GM12892 (cell line): Measurements from ENCODE around the gene SPARC. TPM values are rescaled to one million over a fixed set of nuclear protein-coding genes. Genes with fewer than 3 reads are reported as not detected.
A peak's percentile ranks its signal among the peaks of the same experiment; 100 is the strongest.
"Not testable (repeated sequence)": the region's sequence is repeated elsewhere in the genome, so short reads cannot be mapped to it uniquely, and the experiment has no call there.

ENCODE experiments used
- DNase-seq: peaks from one replicate; pipeline ENCODE4 v3.0.0; 2011; ENCODE audit not compliant: insufficient read length
- FAIRE-seq: peaks from 2 replicates; lab custom pipeline; 2011; peaks lifted over from hg19 to GRCh38; lab: Jason Lieb, UNC
- POLR2A ChIP-seq: IDR thresholded peaks from 2 replicates; pipeline ENCODE4 v1.6.1; 2011; ENCODE audit warnings: low read depth, low read length, control low read depth
- POLR2AphosphoS5 ChIP-seq: IDR thresholded peaks from 2 replicates; pipeline ENCODE4 v1.6.1; 2011; ENCODE audit warnings: low read depth, low read length, control low read depth
- TAF1 ChIP-seq: IDR thresholded peaks from 2 replicates; pipeline ENCODE4 v1.6.1; 2011; ENCODE audit warnings: low read depth, mild to moderate bottlenecking, control low read depth, low read length, borderline replicate concordance
- polyA plus RNA-seq: library from polyadenylated mRNA; unstranded; fragments of >200 nt; gene quantifications from one replicate; pipeline ENCODE4 v1.2.1, GENCODE V29; 2012; ENCODE audit warnings: missing spikeins, inconsistent platforms; ENCODE audit not compliant: missing spikeins

Gene SPARC, protein sequence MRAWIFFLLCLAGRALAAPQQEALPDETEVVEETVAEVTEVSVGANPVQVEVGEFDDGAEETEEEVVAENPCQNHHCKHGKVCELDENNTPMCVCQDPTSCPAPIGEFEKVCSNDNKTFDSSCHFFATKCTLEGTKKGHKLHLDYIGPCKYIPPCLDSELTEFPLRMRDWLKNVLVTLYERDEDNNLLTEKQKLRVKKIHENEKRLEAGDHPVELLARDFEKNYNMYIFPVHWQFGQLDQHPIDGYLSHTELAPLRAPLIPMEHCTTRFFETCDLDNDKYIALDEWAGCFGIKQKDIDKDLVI
- 24.0 TPM for polyA plus RNA-seq

DNA sequence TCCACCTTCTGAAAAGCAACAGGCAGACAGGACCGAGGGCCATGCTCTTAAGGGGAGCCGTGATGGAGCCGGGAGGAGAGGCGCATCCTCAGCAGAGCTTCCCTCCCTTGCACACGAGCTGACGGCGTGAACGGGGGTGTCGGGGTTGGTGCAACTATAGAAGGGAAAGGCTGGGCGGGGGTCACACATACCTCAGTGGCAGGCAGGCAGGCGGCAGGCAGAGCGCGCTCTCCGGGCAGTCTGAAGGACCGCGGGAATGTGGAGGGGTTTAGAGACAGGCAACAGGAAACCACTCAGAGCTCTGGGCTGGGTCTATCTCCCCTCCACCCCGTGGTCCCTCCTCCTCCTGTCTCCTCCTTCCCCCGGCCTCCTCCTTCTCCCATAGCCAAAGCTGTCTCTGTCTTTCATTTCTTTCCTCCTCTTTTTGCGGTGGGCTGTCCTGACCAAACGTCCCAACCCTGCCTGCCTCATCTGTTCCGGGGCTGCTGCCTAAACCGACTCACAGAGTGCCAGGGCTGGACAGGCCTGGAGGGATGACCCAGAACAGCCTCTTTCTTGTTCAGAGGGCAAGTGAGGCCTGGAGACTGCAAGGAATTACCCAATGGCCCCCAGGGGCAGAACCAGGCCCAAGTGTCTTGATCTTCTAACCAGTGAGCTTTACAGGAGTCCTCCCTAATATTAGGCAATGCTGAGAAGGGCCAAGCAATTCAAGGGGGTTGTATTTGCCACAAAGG, at the start of gene SPARC:
Gene SPARC, minus strand, starts transcription at position 242 of the 734 bp plus-strand sequence. CDS start 10,727 bp downstream, outside the sequence.
- no peak for DNase-seq
- no peak for TF ChIP-seq TAF1
- TF ChIP-seq POLR2AphosphoS5: no peak
- no peak for TF ChIP-seq POLR2A
- no peak for FAIRE-seq

DNA sequence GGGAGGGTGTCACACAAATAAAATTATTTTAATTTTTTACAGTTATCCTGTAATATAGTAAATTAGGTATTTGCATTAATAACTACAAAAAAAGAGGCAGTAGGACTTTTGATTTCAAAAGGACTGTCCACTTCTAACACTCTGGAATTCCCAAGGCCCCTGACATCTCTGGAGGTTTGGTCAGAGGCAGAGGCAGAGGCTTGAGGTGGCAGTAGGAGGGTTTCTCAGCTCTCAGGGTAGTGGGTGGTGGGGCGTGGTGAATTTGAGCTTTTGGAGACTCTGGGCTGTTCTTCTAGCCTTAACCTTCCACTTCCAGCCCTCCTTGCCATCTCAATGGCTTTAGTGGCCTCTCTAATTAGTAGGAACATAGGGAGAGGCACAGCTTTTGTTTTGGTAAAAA, 48.9 kb upstream of the SPARC start:
- TF ChIP-seq POLR2A: no peak
- FAIRE-seq: no peak

DNA sequence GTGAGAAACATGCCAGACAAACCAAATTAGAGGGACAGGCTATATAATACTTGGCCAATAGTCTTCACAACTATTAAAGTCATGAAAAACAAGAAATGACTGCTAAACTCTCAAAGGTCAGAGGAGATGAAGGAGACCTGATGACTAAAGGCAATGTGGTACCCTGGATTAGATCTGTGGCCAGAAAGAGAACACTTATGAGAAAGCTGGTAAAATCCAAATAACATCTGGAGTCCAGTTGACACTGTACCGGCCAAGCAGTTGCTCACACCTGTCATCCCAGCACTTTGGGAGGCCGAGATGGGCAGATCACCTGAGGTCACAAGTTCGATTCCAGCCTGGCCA, 47.3 kb upstream of the SPARC start:
- TF ChIP-seq TAF1: no peak
- no peak for TF ChIP-seq POLR2A
- no peak for DNase-seq
- FAIRE-seq: no peak

More for the DNA sequence above, 48.9 kb upstream of the SPARC start:
- no peak for DNase-seq

DNA sequence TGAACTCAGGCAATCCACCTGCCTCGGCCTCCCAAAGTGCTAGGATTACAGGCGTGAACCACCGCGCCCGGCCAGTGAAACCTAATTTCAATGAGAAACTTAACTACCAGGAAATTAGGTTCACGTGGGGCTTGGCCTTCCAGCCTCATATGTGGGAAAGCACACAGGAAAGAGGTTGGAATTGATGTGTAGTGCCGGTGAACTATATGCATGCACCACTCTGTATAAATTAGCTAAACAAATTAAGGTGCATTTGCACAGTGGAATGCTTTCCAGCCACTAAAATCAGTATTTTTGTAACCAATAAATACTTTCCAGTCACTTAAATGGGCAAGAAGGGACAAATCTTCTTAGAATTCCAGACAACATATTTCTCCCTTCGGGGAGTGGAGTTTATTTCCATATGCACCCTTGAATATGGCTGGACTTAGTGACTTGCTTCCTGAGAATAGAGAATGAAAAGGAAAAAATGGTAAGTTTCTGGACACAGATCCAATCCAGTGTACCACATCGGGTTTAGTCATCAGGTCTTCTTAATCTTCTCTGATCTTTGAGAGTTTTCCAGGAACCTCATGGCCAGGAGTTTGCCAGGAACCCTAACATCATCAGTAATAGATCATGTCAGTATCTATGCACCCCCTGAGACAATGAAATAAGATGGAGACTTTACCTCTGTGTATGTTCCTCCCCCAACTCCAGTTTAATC, 46.8 kb upstream of the SPARC start:
- TF ChIP-seq POLR2AphosphoS5 (no peak), TAF1 (no peak), POLR2A (no peak)
- no peak for DNase-seq
- FAIRE-seq: no peak

DNA sequence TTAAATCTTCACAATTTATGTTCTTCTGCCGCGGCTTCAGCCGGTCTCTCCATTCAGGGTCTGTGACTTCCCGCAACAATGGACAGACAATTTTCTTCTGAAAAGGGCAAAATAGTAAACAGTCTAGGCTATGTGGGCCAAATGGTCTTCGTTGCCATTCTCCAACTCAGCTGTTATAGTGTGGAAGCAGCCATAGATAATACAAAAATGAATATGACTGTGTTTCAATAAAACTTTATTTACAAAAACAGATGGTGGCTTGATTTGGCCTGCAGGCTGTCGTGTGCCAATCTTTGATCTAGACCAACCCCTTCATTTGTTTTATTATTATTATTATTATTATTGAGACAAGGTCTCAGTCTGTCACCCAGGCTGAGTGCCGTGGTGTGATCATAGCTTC, 43.7 kb upstream of the SPARC start:
- FAIRE-seq: no peak
- TF ChIP-seq POLR2A (no peak), POLR2AphosphoS5 (no peak), TAF1 (no peak)
- no peak for DNase-seq

DNA sequence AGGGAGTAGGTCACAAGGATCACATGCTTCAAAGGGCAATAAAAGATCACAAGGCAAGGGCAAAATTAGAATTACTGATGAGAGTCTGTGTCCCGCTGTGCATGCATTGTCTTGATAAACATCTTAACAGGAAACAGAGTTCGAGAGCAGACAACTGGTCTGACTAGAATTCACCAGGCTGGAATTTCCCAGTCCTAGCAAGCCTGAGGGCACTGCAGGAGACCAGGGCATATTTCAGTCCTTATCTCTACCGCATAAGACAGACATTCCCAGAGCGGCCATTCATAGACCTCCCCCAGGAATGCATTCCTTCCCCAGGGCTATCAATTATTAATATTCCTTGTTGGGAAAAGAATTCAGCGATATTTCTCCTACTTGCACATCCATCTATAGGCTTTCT, 42.9 kb upstream of the SPARC start:
- FAIRE-seq: not testable (repeated sequence)

DNA sequence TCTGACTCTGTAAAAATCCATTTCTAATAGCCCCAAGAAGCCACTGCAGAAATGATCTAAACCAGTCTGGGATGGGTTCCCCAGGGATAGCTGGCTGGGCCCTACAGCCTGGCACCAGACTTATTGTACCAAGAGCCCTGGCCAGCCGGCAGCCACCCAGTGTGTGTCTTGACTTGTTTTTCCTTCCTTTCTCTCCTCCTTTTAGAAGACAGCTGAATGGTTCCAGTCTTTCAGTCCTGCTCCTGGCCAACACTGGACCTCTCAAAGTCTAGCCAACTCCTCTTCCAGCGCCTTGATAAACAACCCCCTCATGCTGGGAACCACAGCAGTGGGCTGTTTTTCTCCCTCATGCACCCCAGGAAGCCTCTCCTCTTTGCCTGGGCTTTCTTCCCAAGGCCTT, 37.6 kb upstream of the SPARC start:
- FAIRE-seq: no peak
- DNase-seq: no peak
- no peak for TF ChIP-seq POLR2A
- TF ChIP-seq POLR2AphosphoS5: no peak
- no peak for TF ChIP-seq TAF1

More for the DNA sequence above, 42.9 kb upstream of the SPARC start:
- DNase-seq: not testable (repeated sequence)

DNA sequence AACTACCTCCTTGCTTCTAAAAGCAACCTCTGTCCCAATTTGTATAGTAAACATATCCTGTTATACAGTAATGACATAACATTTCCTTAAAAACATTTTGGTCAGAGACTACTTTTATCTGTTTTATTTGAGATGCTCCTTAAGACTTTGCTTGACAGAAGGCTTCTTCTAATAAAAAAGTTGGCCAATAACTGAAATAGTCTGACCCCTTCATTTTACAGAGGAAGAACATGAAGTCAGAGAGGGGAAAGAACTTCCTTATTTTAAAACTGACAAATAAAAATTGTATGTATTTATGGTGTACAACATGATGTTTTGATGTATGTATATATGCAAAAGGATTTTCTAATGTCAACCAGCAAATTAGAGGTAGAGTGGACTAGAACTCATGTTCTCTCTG, 35.8 kb upstream of the SPARC start:
- peak; percentile 9 for FAIRE-seq
- DNase-seq: no peak
- TF ChIP-seq POLR2AphosphoS5 (no peak), TAF1 (no peak), POLR2A (no peak)

DNA sequence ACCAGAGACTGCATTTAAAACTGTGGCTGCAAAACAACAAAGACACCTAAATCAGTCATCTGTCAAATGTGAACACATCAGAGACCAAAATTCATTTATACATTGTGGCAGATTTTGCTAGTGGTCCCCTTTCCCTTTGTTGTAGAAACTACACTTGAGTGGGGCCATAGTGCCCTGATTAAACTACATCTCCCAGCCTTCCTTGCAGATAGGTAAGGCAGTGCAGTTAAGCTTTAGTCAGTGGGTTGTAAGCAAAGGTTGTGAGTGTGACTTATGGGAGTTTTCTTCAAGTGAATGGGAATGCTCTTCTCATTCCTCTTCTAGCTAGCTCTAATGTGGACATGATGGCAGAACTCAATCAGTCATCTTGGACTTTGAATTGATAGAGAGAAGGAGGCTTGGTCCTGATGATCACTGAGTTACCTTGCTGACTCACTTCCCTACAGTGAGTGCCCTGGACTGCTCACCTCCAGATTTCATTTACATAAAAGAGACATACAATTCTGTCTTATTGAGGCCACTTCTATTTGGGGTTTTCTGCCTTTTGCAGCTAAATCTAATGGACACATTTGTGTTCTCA, 35.2 kb upstream of the SPARC start:
- FAIRE-seq (no peak), DNase-seq (no peak)
- TF ChIP-seq TAF1 (no peak), POLR2A (no peak), POLR2AphosphoS5 (no peak)

DNA sequence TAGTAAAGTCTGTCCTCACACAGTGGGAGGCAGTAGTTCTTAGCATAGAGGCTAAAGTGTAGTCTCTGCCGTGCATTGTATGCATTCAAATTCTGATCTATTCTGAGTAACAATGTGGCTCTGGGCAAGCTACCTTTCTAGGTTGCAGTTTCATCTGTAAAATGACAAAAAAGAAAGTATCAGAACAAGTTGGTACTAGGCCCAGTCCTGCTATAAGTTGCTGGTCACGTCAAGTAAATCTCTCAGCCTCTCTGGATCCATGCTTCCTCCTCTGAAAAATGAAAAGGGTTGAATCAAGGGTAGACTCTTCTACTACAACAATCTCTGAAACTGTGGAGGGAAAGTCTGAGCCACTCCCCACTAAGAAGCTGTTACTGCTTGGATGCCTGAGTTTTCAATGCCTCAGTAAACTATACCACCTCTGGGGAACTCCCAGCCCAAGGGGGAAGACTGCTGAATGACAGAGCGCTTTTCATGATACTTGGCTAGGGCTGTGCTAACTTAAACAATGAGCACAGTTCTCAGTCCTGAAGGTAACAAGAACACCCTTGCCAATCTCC, 34.5 kb upstream of the SPARC start:
- TF ChIP-seq POLR2AphosphoS5: no peak; the same call in 1 of the 2 replicates
- TF ChIP-seq TAF1: peak; percentile 58; the same call in 1 of the 2 replicates
- TF ChIP-seq POLR2A: peak; percentile 69
- FAIRE-seq: peak; percentile 99
- DNase-seq: no peak

DNA sequence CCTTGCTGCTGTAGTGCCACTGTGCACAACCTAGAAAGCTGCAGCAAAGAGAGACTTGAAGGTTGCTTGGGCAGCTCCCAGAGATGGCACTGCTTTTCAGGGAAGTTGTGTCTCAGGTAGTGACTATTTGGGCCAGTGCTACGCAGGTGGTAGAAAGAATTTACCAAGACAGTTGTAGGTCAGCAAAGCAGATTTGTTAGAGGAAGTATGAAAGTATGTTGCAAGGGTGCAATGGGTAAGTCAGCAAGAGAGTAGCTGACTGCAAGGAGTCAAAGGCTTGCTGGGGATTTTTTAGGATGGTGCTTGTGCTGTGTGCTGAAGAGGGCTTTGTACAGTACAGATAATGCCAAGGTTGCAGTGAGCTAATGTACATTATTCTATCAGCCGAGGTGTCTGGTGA, 33.5 kb upstream of the SPARC start:
- no peak for TF ChIP-seq TAF1
- FAIRE-seq (no peak), DNase-seq (no peak)
